Osteocyte (in vitro differentiated cells): ENCODE results near the gene PRSS48. TPM values are rescaled to one million over a fixed set of nuclear protein-coding genes. Genes with fewer than 3 reads are reported as not detected.
"Not testable (repeated sequence)": the region's sequence is repeated elsewhere in the genome, so short reads cannot be mapped to it uniquely, and the experiment has no call there.

Source experiments
- DNase-seq: peaks from one replicate; pipeline ENCODE4 v3.0.0; 2021; ENCODE audit warnings: mixed read lengths; ENCODE audit not compliant: unreplicated experiment; ENCODE audit errors: extremely low spot score
- H3K27ac Mint-ChIP-seq: one replicate; pipeline ENCODE4 v1.8.0; 2021; ENCODE audit warnings: mild to moderate bottlenecking, mixed read lengths; ENCODE audit not compliant: unreplicated experiment
- H3K27me3 Mint-ChIP-seq: one replicate; pipeline ENCODE4 v1.8.0; 2021; ENCODE audit warnings: mixed read lengths; ENCODE audit not compliant: unreplicated experiment
- H3K36me3 Mint-ChIP-seq: one replicate; pipeline ENCODE4 v1.8.0; 2021; ENCODE audit warnings: mixed read lengths; ENCODE audit not compliant: unreplicated experiment
- H3K4me1 Mint-ChIP-seq: one replicate; pipeline ENCODE4 v1.8.0; 2021; ENCODE audit warnings: mixed read lengths; ENCODE audit not compliant: unreplicated experiment
- H3K4me3 Mint-ChIP-seq: one replicate; pipeline ENCODE4 v1.8.0; 2021; ENCODE audit warnings: mild to moderate bottlenecking, moderate library complexity, mixed read lengths; ENCODE audit not compliant: unreplicated experiment
- H3K9me3 Mint-ChIP-seq: one replicate; pipeline ENCODE4 v1.8.0; 2021; ENCODE audit warnings: mixed read lengths; ENCODE audit not compliant: unreplicated experiment
- CTCF ChIP-seq: fragments of 200-600 bp; sonication (generic); IDR thresholded peaks from 2 replicates; pipeline ENCODE4 v1.5.0; 2021; ENCODE audit warnings: antibody characterized with exemption, mild to moderate bottlenecking, moderate library complexity
- total RNA-seq: library from RNA; stranded (reverse); gene quantifications from 2 replicates; pipeline ENCODE4 v1.2.1, GENCODE V29; 2021

Gene PRSS48
- total RNA-seq, 1 donor from 2014 or later, result not detected

DNA sequence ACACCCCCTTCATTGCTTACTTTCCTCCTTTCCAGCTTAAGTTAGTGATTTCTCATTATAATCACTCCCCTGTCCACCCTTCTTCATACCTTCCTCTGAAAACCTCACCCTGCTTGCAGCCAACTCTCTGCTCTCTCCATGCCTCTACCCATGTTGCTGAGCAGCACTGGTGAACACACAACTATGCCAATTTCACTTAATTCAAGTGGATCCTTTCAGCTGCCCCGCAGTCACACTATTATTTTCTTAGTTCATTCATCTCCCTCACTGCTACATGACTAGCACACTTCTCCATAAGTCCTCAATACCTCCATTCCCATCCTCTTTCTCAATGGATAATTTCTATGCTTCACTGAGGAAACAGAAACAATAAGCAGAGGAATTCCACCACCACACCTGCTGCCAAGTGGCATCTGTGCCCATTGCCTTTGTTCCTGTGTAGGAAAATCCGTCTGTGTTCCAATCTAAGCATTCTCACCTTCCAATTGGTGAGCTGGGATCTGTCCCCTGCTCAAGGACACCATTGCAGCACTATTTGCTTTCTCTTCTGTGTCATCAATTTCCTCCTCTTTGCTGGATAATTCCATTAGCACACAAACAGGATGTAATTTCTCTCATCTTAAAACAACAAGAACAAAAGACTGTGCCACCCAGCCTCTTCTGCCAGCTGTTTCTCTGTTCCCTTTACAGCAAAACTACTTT, 25.2 kb upstream of the PRSS48 start:
- Mint-ChIP-seq H3K9me3 (no peaks in the 10 kb centered on the region), H3K4me1 (no peaks in the 10 kb centered on the region), H3K27ac (no peak overlapping the region), H3K36me3 (no peaks in the 10 kb centered on the region), H3K4me3 (no peak overlapping the region), H3K27me3 (no peaks in the 10 kb centered on the region)
- no peak for DNase-seq
- no peak for TF ChIP-seq CTCF

GRCh38 chr4:151255226-151255625, 21.7 kb upstream of the PRSS48 start:
- H3K27me3 Mint-ChIP-seq, H3K4me1 Mint-ChIP-seq, H3K27ac Mint-ChIP-seq, H3K9me3 Mint-ChIP-seq, DNase-seq, H3K4me3 Mint-ChIP-seq, H3K36me3 Mint-ChIP-seq: not testable (repeated sequence)

DNA sequence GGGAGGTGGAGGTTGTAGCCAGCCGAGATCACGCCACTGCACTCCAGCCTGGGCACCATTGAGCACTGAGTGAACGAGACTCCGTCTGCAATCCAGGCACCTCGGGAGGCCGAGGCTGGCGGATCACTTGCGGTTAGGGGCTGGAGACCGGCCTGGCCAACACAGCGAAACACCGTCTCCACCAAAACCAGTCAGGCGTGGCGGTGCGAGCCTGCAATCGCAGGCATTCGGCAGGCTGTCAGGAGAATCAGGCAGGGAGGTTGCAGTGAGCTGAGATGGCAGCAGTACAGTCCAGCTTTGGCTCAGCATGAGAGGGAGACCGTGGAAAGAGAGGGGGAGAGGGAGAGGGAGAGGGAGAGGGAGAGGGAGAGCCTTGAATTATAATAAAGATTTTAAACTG, 21.3 kb upstream of the PRSS48 start:
- H3K27ac Mint-ChIP-seq, H3K9me3 Mint-ChIP-seq, H3K4me3 Mint-ChIP-seq: not testable (repeated sequence)

GRCh38 chr4:151256134-151256533, 20.8 kb upstream of the PRSS48 start:
- H3K4me1 Mint-ChIP-seq, result no peaks in the 10 kb centered on the region
- no peaks in the 10 kb centered on the region for H3K9me3 Mint-ChIP-seq
- no peak for TF ChIP-seq CTCF
- H3K27me3 Mint-ChIP-seq, result no peaks in the 10 kb centered on the region
- no peak overlapping the region for H3K4me3 Mint-ChIP-seq
- H3K27ac Mint-ChIP-seq, result peak overlapping the region; percentile 36
- no peaks in the 10 kb centered on the region for H3K36me3 Mint-ChIP-seq
- no peak for DNase-seq

More for the DNA sequence above, 21.3 kb upstream of the PRSS48 start:
- H3K4me1 Mint-ChIP-seq, H3K27me3 Mint-ChIP-seq, DNase-seq, H3K36me3 Mint-ChIP-seq: not testable (repeated sequence)

- H3K4me3 Mint-ChIP-seq, result no peak overlapping the region
- no peak overlapping the region for H3K27ac Mint-ChIP-seq
- no peaks in the 10 kb centered on the region for H3K9me3 Mint-ChIP-seq
- H3K4me1 Mint-ChIP-seq, result no peaks in the 10 kb centered on the region
- DNase-seq, result no peak
- no peak for TF ChIP-seq CTCF
- no peaks in the 10 kb centered on the region for H3K36me3 Mint-ChIP-seq
- H3K27me3 Mint-ChIP-seq, result no peaks in the 10 kb centered on the region
Observed at GRCh38 chr4:151257704-151258103, 19.3 kb upstream of the PRSS48 start.

DNA sequence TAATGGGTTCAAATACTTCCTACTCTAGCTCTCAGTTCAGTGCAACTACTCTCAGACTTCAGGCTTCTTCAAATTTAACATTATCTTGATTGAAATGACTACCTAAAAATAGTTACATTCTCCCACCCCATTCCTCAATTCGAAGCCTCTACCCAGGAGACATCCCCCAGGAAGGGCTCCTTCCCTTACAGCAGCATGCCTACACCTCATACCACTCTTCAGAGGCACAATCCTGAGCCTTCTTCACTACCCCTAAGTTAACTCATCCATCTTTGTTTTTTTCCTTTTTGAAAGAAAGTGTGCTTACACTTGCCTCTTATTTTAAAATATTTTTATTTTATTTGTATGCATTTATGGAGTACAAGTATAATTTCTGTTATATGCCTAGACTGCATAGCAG, 17.2 kb upstream of the PRSS48 start:
- Mint-ChIP-seq H3K9me3 (no peaks in the 10 kb centered on the region), H3K4me1 (no peaks in the 10 kb centered on the region), H3K36me3 (peaks cover 4% of the 10 kb centered on the region), H3K4me3 (no peak overlapping the region), H3K27ac (no peak overlapping the region), H3K27me3 (no peaks in the 10 kb centered on the region)
- TF ChIP-seq CTCF, result no peak
- DNase-seq, result no peak
